HL-60 (cell line): Measurements from ENCODE around the gene SLCO2A1.

ENCODE experiments used
- CTCF ChIP-seq: IDR thresholded peaks from one replicate; pipeline ENCODE4 v1.5.1; 2011; ENCODE audit warnings: low read length, control low read depth, inconsistent platforms; ENCODE audit not compliant: insufficient read depth
- GABPA ChIP-seq: IDR thresholded peaks from 2 replicates; pipeline ENCODE4 v1.6.1; 2012; ENCODE audit warnings: low read depth
- POLR2AphosphoS5 ChIP-seq: IDR thresholded peaks from 2 replicates; pipeline ENCODE4 v1.6.1; 2012; ENCODE audit warnings: low read depth

GRCh38 chr3:134013280-134013679, 16.4 kb downstream of the SLCO2A1 start:
- TF ChIP-seq POLR2AphosphoS5: no peak
- no peak for TF ChIP-seq CTCF
- no peak for TF ChIP-seq GABPA
